ENCODE measurements around the gene ARIH1.
"Not testable (repeated sequence)": the region's sequence is repeated elsewhere in the genome, so short reads cannot be mapped to it uniquely, and the experiment has no call there.

The ARIH1 gene

DNA sequence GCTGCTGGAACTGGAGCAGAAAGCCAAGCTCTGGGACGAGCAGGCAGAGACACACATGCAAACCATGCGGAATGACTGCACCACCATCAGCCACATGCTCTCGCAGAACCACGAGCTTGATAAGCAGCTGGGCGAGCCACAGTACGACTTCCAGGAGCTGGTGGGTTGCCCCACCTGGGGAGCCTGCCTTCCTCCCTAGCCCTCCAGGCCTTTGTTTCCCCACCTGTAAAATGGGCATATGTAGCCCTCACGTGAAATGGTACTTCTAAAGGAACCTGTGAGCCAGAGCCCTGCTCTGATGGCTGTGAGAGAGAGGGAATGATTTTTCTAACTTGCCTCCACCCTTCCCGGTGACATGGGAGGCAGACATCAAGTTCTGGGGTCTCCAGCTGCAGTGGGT is 135.7 kb downstream of the ARIH1 start (continued):
- TF ChIP-seq, protein P1, sequence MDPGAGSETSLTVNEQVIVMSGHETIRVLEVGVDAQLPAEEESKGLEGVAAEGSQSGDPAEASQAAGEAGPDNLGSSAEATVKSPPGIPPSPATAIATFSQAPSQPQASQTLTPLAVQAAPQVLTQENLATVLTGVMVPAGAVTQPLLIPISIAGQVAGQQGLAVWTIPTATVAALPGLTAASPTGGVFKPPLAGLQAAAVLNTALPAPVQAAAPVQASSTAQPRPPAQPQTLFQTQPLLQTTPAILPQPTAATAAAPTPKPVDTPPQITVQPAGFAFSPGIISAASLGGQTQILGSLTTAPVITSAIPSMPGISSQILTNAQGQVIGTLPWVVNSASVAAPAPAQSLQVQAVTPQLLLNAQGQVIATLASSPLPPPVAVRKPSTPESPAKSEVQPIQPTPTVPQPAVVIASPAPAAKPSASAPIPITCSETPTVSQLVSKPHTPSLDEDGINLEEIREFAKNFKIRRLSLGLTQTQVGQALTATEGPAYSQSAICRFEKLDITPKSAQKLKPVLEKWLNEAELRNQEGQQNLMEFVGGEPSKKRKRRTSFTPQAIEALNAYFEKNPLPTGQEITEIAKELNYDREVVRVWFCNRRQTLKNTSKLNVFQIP (CRISPR knock-in tag; IDR thresholded peaks at IDR 0.05; ENCODE audit: borderline replicate concordance, low read depth): no peak
- no peak for TF ChIP-seq ZNF70 (CRISPR knock-in tag; IDR thresholded peaks at IDR 0.05)
- TF ChIP-seq ISL1 (CRISPR knock-in tag; IDR thresholded peaks at IDR 0.05): no peak
- TF ChIP-seq, protein P2, sequence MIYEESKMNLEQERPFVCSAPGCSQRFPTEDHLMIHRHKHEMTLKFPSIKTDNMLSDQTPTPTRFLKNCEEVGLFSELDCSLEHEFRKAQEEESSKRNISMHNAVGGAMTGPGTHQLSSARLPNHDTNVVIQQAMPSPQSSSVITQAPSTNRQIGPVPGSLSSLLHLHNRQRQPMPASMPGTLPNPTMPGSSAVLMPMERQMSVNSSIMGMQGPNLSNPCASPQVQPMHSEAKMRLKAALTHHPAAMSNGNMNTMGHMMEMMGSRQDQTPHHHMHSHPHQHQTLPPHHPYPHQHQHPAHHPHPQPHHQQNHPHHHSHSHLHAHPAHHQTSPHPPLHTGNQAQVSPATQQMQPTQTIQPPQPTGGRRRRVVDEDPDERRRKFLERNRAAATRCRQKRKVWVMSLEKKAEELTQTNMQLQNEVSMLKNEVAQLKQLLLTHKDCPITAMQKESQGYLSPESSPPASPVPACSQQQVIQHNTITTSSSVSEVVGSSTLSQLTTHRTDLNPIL (CRISPR knock-in tag; IDR thresholded peaks at IDR 0.05; ENCODE audit: low read depth): no peak
- TF ChIP-seq SNAI2 (CRISPR knock-in tag; IDR thresholded peaks at IDR 0.05): no peak
- no peak for TF ChIP-seq OSR1 (CRISPR knock-in tag; IDR thresholded peaks at IDR 0.05)
- TF ChIP-seq TCF4 (CRISPR knock-in tag; IDR thresholded peaks at IDR 0.05; ENCODE audit: borderline replicate concordance): no peak
- TF ChIP-seq ZFP3 (CRISPR knock-in tag; IDR thresholded peaks at IDR 0.05): no peak

DNA sequence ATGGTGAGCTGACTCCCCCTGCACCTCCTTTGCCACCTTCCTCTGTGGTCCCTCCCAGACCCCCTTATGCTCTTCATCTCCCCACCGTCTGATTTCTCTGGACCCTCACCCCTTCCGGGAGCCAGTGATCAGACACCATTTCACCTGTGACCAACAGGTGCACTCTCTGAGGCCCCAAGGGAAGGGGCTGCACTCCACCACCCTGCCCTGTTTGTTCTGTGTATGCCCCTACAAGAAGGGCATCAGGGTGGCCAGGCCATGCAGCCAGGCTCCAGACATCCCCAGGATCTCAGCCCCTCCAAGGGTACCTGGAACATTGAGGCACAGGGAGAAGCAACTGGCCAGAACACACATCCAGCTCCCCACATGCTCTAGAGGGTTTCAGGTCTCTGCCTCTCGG is 138.2 kb downstream of the ARIH1 start:
- not testable (repeated sequence) for ATAC-seq

DNA sequence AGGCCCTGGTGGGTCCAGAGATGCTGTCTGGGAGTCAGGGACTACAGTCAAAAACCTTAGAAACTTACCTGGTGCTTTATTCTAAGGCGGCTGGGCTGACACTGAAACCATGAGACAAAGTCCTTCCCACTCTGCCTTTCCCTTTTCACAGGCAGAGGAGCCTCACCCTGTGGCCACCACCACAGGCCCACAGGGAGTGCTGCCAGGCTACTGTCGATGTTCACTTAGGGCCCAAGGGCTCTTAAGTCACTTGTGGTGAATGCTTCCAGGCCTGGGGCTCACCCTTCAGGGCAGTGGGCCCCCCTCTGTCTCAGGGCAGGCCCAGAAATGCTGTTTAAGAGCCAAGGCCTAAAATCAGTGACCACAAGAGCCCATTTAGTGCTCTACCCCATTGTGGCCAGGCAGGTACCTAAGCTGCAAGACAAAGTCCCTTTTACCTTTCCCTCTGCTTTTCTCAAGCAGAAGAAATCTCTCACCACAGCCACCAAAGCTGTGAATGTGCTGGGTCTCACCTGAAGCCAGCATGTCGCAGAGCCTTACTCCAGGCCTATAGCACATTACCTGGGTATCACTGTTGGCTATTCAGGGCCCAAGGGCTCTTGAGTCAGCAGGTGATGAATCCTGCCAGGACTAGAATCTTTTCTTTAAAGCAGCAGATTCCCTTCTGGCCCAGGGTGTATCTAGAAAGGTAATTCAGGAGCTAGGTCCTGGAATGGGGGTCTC is 140.8 kb downstream of the ARIH1 start:
- TF ChIP-seq OSR1 (CRISPR knock-in tag; IDR thresholded peaks at IDR 0.05) (no peak), GLIS3 (CRISPR knock-in tag; IDR thresholded peaks at IDR 0.05) (no peak), ZNF8 (CRISPR knock-in tag; IDR thresholded peaks at IDR 0.05) (no peak)

DNA sequence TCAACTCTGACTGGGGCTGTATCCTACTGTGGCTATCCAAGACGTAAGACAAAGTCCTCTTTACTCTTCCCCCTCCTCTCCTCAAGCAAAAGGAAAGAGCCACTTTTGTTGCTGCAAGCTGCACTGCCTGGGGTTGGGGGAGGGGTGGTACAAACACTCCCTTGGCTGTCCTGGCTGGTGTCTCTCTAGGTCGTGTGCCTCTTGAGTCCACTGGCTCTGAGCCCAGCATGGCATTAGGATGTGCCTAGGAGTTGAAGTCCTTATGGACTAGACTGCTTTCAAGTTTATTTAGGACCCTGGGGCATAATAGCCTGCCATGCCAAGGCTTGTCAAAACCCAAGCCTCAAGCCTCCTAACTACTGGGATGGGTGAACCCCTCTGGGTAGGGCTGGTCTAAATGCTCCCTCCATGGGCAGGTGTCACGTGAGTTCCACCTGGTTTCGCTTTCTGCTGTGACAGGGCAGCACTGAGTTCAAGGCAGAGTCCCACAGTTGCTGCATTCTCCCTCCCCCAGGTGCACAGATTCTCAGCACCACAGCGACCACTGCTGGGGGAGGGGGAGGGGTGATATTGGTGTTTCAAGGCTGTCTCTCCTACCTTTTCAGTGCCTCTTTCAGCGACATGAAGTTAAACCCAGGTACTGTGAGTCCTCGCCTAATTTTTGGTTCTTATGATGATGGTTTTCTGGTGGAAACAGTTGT is 141.6 kb downstream of the ARIH1 start:
- not testable (repeated sequence) for ATAC-seq

More for the DNA sequence above, 140.8 kb downstream of the ARIH1 start:
- no peak for ATAC-seq

DNA sequence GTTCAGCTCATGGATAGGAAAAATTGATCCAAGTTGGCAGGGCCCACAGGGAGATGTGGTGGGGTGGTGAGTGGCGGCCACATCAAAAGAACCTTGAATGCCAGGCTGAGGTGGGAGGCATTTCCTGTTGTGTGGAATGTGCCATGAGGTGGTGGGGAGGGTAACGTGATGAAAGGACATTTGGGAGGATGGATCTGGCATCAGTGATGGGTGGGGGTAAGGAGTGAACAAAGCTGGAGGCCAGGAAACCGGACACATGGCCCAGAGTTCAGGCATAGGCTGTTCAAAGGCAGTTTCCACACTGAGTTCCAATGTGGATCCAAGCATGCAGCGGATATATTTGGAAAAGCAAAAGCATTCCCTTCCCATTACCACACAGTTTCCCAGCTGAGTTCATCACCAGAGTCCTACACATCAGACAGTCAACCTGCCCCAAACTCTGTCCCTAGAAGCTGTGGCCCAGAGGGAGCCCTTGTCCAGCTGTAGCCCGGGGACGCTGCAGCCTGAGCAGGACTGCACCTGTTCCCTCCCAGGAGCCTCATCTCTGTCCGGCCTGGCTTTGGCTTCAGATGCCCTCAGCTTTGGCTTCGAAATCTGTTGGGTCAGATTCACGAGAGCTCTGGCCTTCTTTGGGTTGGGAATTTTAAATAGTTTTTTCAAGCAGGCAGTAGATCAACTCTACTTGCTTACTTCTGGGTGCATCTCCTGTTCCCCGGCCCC is 142.5 kb downstream of the ARIH1 start:
- no peak for TF ChIP-seq BACH2 (CRISPR knock-in tag; IDR thresholded peaks at IDR 0.05; ENCODE audit: borderline replicate concordance)
- no peak for TF ChIP-seq OSR1 (CRISPR knock-in tag; IDR thresholded peaks at IDR 0.05)
- TF ChIP-seq ARNTL (CRISPR knock-in tag; IDR thresholded peaks at IDR 0.05; ENCODE audit: borderline replicate concordance, low read depth): no peak
- TF ChIP-seq CSDC2 (CRISPR knock-in tag; IDR thresholded peaks at IDR 0.05): no peak
- no peak for TF ChIP-seq ZNF70 (CRISPR knock-in tag; IDR thresholded peaks at IDR 0.05)
- TF ChIP-seq ZFP30 (CRISPR knock-in tag; IDR thresholded peaks at IDR 0.05): no peak
- no peak for TF ChIP-seq SNAI2 (CRISPR knock-in tag; IDR thresholded peaks at IDR 0.05)
- TF ChIP-seq, protein P3, sequence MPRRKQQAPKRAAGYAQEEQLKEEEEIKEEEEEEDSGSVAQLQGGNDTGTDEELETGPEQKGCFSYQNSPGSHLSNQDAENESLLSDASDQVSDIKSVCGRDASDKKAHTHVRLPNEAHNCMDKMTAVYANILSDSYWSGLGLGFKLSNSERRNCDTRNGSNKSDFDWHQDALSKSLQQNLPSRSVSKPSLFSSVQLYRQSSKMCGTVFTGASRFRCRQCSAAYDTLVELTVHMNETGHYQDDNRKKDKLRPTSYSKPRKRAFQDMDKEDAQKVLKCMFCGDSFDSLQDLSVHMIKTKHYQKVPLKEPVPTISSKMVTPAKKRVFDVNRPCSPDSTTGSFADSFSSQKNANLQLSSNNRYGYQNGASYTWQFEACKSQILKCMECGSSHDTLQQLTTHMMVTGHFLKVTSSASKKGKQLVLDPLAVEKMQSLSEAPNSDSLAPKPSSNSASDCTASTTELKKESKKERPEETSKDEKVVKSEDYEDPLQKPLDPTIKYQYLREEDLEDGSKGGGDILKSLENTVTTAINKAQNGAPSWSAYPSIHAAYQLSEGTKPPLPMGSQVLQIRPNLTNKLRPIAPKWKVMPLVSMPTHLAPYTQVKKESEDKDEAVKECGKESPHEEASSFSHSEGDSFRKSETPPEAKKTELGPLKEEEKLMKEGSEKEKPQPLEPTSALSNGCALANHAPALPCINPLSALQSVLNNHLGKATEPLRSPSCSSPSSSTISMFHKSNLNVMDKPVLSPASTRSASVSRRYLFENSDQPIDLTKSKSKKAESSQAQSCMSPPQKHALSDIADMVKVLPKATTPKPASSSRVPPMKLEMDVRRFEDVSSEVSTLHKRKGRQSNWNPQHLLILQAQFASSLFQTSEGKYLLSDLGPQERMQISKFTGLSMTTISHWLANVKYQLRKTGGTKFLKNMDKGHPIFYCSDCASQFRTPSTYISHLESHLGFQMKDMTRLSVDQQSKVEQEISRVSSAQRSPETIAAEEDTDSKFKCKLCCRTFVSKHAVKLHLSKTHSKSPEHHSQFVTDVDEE (CRISPR knock-in tag; IDR thresholded peaks at IDR 0.05): no peak
- TF ChIP-seq GLIS3 (CRISPR knock-in tag; IDR thresholded peaks at IDR 0.05): no peak
- TF ChIP-seq, protein P4, sequence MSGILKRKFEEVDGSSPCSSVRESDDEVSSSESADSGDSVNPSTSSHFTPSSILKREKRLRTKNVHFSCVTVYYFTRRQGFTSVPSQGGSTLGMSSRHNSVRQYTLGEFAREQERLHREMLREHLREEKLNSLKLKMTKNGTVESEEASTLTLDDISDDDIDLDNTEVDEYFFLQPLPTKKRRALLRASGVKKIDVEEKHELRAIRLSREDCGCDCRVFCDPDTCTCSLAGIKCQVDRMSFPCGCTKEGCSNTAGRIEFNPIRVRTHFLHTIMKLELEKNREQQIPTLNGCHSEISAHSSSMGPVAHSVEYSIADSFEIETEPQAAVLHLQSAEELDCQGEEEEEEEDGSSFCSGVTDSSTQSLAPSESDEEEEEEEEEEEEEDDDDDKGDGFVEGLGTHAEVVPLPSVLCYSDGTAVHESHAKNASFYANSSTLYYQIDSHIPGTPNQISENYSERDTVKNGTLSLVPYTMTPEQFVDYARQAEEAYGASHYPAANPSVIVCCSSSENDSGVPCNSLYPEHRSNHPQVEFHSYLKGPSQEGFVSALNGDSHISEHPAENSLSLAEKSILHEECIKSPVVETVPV (CRISPR knock-in tag; IDR thresholded peaks at IDR 0.05): no peak
- TF ChIP-seq TCF4 (CRISPR knock-in tag; IDR thresholded peaks at IDR 0.05; ENCODE audit: borderline replicate concordance): no peak
- TF ChIP-seq ZNF8 (CRISPR knock-in tag; IDR thresholded peaks at IDR 0.05): no peak
- TF ChIP-seq, protein P5, sequence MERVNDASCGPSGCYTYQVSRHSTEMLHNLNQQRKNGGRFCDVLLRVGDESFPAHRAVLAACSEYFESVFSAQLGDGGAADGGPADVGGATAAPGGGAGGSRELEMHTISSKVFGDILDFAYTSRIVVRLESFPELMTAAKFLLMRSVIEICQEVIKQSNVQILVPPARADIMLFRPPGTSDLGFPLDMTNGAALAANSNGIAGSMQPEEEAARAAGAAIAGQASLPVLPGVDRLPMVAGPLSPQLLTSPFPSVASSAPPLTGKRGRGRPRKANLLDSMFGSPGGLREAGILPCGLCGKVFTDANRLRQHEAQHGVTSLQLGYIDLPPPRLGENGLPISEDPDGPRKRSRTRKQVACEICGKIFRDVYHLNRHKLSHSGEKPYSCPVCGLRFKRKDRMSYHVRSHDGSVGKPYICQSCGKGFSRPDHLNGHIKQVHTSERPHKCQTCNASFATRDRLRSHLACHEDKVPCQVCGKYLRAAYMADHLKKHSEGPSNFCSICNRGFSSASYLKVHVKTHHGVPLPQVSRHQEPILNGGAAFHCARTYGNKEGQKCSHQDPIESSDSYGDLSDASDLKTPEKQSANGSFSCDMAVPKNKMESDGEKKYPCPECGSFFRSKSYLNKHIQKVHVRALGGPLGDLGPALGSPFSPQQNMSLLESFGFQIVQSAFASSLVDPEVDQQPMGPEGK (CRISPR knock-in tag; IDR thresholded peaks at IDR 0.05; ENCODE audit: borderline replicate concordance): no peak
- no peak for TF ChIP-seq ISL1 (CRISPR knock-in tag; IDR thresholded peaks at IDR 0.05)

DNA sequence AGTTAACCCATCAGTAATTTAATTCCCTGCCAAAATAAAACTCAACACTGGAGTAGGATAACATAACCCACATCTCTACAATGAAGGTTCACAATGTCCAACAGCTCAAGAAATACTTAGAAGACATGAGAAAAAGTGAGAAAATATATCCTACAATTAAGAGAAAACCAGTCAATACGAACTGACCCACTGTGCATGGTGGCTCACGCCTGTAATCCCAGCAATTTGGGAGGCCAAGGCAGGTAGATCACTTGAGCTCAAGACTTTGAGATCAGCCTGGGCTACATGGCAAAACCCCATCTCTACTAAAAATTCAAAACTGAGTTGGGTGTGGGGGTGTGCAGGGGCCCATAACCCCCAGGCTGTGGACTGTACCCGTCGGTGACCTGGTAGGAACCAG is 149.7 kb downstream of the ARIH1 start:
- not testable (repeated sequence) for ATAC-seq

More for the DNA sequence above, 142.5 kb downstream of the ARIH1 start:
- no peak for ATAC-seq

DNA sequence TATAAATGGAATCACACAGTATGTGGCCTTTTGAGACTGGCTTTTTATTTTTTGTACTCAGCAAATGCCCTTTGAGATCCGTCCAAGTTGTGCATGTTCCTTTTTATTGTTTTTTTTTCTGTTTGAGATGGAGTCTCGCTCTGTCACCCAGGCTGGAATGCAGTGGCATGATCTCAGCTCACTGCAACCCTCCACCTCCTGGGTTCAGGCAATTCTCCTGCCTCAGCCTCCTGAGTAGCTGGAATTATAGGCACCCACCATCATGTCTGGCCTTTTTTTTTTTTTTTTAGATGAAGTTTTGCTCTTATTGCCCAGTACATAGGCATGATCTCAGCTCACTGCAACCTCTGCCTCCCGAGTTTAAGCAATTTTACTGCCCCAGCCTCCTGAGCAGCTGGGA is 152.0 kb downstream of the ARIH1 start:
- not testable (repeated sequence) for ATAC-seq
